Adrenal gland (tissue), 5 donors: ENCODE data around the gene ZNF184.

Experiments
- POLR2A ChIP-seq, 2 donors: fragments of 450-650 bp; IDR thresholded peaks; one replicate each; pipeline ENCODE4 v1.6.1; 2017; ENCODE audit warnings: antibody characterized with exemption in 2 of 2, mild to moderate bottlenecking in 2 of 2, moderate library complexity in 1 of 2
- TF ChIP-seq, protein P1 (sequence below), 6 experiments: fragments of 450-650 bp in 4 of 6; fragments of 200-600 bp in 2 of 6; sonication (generic) in 1 of 6; IDR thresholded peaks; 1 replicate in 5 of 6; 2 replicates in 1 of 6; pipeline versions ENCODE4 v1.5.1 to v1.8.0; 2016 to 2021; ENCODE audit warnings: antibody characterized with exemption in 6 of 6, mild to moderate bottlenecking in 2 of 6, moderate library complexity in 1 of 6
- donor health status: DM: no; HTN: no; CAD: no.

DNA sequence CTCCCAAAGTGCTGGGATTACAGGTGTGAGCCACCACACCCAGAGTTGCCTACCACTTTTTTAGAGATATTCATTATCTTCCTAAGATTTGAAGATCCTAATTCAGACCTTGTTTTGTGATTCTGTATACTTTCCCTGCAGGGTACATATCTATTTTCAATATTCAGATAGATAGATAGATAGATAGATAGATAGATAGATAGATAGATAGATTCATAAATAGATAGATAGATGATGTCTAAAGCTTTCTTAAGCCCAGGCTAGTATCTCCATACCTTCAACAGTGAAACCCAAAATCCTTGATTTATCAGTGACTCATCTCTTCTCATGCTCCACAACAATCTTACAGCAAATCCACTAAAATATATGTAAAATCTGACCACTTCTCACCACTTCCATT is 53.5 kb downstream of the ZNF184 start:
- TF ChIP-seq, protein P1, sequence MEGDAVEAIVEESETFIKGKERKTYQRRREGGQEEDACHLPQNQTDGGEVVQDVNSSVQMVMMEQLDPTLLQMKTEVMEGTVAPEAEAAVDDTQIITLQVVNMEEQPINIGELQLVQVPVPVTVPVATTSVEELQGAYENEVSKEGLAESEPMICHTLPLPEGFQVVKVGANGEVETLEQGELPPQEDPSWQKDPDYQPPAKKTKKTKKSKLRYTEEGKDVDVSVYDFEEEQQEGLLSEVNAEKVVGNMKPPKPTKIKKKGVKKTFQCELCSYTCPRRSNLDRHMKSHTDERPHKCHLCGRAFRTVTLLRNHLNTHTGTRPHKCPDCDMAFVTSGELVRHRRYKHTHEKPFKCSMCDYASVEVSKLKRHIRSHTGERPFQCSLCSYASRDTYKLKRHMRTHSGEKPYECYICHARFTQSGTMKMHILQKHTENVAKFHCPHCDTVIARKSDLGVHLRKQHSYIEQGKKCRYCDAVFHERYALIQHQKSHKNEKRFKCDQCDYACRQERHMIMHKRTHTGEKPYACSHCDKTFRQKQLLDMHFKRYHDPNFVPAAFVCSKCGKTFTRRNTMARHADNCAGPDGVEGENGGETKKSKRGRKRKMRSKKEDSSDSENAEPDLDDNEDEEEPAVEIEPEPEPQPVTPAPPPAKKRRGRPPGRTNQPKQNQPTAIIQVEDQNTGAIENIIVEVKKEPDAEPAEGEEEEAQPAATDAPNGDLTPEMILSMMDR (IDR thresholded peaks at IDR 0.05), result no peak
- TF ChIP-seq POLR2A (IDR thresholded peaks at IDR 0.05), result no peak
